ENCODE measurements around the gene CCT6B.
A peak's percentile ranks its signal among the peaks of the same experiment; 100 is the strongest.

DNA sequence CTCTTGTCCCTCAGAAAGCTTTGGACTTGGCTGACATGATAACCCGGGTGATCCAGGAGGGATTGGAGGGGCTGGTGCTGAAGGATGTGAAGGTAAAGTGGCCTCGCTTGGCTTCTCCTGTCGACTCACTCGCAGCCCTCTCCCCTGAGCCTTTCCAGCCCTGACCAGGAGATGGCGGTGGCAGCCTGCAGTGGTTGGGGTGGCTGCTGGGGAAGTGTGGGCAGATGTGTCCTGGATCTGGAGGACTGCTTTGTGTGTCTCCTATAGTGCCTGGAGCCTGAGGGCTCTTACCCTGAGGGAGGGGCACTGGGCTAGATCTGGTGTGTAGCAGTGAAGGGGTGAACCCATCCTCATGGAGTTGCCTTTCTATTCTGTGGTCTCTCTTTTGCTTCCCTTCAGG lies 36.9 kb upstream of the CCT6B start:
- TF ChIP-seq, protein P1, sequence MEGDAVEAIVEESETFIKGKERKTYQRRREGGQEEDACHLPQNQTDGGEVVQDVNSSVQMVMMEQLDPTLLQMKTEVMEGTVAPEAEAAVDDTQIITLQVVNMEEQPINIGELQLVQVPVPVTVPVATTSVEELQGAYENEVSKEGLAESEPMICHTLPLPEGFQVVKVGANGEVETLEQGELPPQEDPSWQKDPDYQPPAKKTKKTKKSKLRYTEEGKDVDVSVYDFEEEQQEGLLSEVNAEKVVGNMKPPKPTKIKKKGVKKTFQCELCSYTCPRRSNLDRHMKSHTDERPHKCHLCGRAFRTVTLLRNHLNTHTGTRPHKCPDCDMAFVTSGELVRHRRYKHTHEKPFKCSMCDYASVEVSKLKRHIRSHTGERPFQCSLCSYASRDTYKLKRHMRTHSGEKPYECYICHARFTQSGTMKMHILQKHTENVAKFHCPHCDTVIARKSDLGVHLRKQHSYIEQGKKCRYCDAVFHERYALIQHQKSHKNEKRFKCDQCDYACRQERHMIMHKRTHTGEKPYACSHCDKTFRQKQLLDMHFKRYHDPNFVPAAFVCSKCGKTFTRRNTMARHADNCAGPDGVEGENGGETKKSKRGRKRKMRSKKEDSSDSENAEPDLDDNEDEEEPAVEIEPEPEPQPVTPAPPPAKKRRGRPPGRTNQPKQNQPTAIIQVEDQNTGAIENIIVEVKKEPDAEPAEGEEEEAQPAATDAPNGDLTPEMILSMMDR (IDR thresholded peaks at IDR 0.05) = peak; percentile 87
- no peak for TF ChIP-seq POLR2AphosphoS5 (IDR thresholded peaks at IDR 0.05; ENCODE audit: low read depth, low read length)
- no peak for TF ChIP-seq TCF7L2 (IDR thresholded peaks at IDR 0.05; ENCODE audit: low read depth, low read length)
- TF ChIP-seq SIN3A (IDR thresholded peaks at IDR 0.05; ENCODE audit: borderline replicate concordance, insufficient read depth, low read depth, low read length) = no peak

Measured in Panc1 (cell line).